MG63 (cell line): Measurements from ENCODE around the gene CTPS1. TPM values are rescaled to one million over a fixed set of nuclear protein-coding genes. Genes with fewer than 3 reads are reported as not detected.

Source experiments
- DNase-seq: peaks from one replicate; pipeline ENCODE4 v3.0.0-alpha.2; 2020
- H3K27me3 ChIP-seq: fragments of 250-450 bp; sonication (Bioruptor Pico); 2 replicates; pipeline ENCODE4 v1.5.1; 2020; ENCODE audit warnings: mild to moderate bottlenecking, moderate library complexity
- H3K36me3 ChIP-seq: fragments of 250-450 bp; sonication (Bioruptor Pico); 2 replicates; pipeline ENCODE4 v1.5.1; 2020; ENCODE audit warnings: mild to moderate bottlenecking, moderate library complexity
- H3K4me3 ChIP-seq: fragments of 250-450 bp; sonication (Bioruptor Pico); 2 replicates; pipeline ENCODE4 v1.5.1; 2020; ENCODE audit warnings: mild to moderate bottlenecking, moderate library complexity
- H3K9me3 ChIP-seq: fragments of 250-450 bp; sonication (Bioruptor Pico); 2 replicates; pipeline ENCODE4 v1.5.1; 2020; ENCODE audit warnings: mild to moderate bottlenecking, moderate library complexity
- total RNA-seq: library from RNA; depleted of rRNA; stranded (reverse); fragments of >200 nt; shearing (Covaris generic); gene quantifications from 2 replicates; pipeline ENCODE4 v1.2.3, GENCODE V29; 2014; ENCODE audit warnings: low replicate concordance

The CTPS1 gene
- total RNA-seq, 1 experiment from 2014 or later, result 48.3 TPM

GRCh38 chr1:40954626-40955025, 24.9 kb upstream of the CTPS1 start:
- no peaks in the 10 kb centered on the region for H3K36me3 ChIP-seq
- H3K27me3 ChIP-seq, result no peaks in the 10 kb centered on the region
- DNase-seq, result no peak
- H3K9me3 ChIP-seq, result no peaks in the 10 kb centered on the region
- H3K4me3 ChIP-seq, result no peak overlapping the region

- Histone ChIP-seq H3K36me3 (no peaks in the 10 kb centered on the region), H3K27me3 (no peaks in the 10 kb centered on the region), H3K4me3 (no peak overlapping the region), H3K9me3 (no peaks in the 10 kb centered on the region)
- no peak for DNase-seq
Measured at GRCh38 chr1:40955266-40955665, 24.2 kb upstream of the CTPS1 start.

- H3K36me3 ChIP-seq, result no peaks in the 10 kb centered on the region
- H3K9me3 ChIP-seq, result no peaks in the 10 kb centered on the region
Measured at GRCh38 chr1:40956407-40956806, 23.1 kb upstream of the CTPS1 start.

GRCh38 chr1:40958210-40958609, 21.3 kb upstream of the CTPS1 start:
- H3K27me3 ChIP-seq, result no peaks in the 10 kb centered on the region
- H3K36me3 ChIP-seq, result no peaks in the 10 kb centered on the region
- H3K4me3 ChIP-seq, result no peak overlapping the region
- no peak for DNase-seq
- no peaks in the 10 kb centered on the region for H3K9me3 ChIP-seq

More at GRCh38 chr1:40956407-40956806, 23.1 kb upstream of the CTPS1 start:
- Histone ChIP-seq H3K4me3 (no peak overlapping the region), H3K27me3 (no peaks in the 10 kb centered on the region)
- DNase-seq, result no peak

- Histone ChIP-seq H3K27me3 (no peaks in the 10 kb centered on the region), H3K4me3 (no peak overlapping the region)
- DNase-seq, result no peak
Measured at GRCh38 chr1:40965531-40965930, 14.0 kb upstream of the CTPS1 start.

GRCh38 chr1:40966417-40966816, 13.1 kb upstream of the CTPS1 start:
- no peak for DNase-seq
- Histone ChIP-seq H3K4me3 (no peak overlapping the region), H3K9me3 (no peaks in the 10 kb centered on the region), H3K27me3 (no peaks in the 10 kb centered on the region), H3K36me3 (no peaks in the 10 kb centered on the region)

More at GRCh38 chr1:40965531-40965930, 14.0 kb upstream of the CTPS1 start:
- no peaks in the 10 kb centered on the region for H3K36me3 ChIP-seq
- no peaks in the 10 kb centered on the region for H3K9me3 ChIP-seq

GRCh38 chr1:40969445-40969844, 10.1 kb upstream of the CTPS1 start:
- Histone ChIP-seq H3K4me3 (no peak overlapping the region), H3K9me3 (no peaks in the 10 kb centered on the region), H3K36me3 (no peaks in the 10 kb centered on the region), H3K27me3 (no peaks in the 10 kb centered on the region)
- DNase-seq, result no peak

GRCh38 chr1:40971966-40972365, 7.5 kb upstream of the CTPS1 start:
- H3K4me3 ChIP-seq, result no peak overlapping the region
- DNase-seq, result no peak
- H3K36me3 ChIP-seq, result no peaks in the 10 kb centered on the region
- H3K27me3 ChIP-seq, result no peaks in the 10 kb centered on the region
- no peaks in the 10 kb centered on the region for H3K9me3 ChIP-seq

- Histone ChIP-seq H3K36me3 (no peaks in the 10 kb centered on the region), H3K9me3 (no peaks in the 10 kb centered on the region), H3K4me3 (no peak overlapping the region), H3K27me3 (no peaks in the 10 kb centered on the region)
- no peak for DNase-seq
Measured at GRCh38 chr1:40973912-40974311, 5.6 kb upstream of the CTPS1 start.

- no peaks in the 10 kb centered on the region for H3K36me3 ChIP-seq
- H3K27me3 ChIP-seq, result no peaks in the 10 kb centered on the region
- no peak overlapping the region for H3K4me3 ChIP-seq
- no peak for DNase-seq
- H3K9me3 ChIP-seq, result no peaks in the 10 kb centered on the region
Measured at GRCh38 chr1:40974945-40975344, 4.6 kb upstream of the CTPS1 start.

- H3K4me3 ChIP-seq, result no peak overlapping the region
- peaks cover 16% of the 10 kb centered on the region for H3K36me3 ChIP-seq
- H3K27me3 ChIP-seq, result no peaks in the 10 kb centered on the region
- DNase-seq, result no peak
- no peaks in the 10 kb centered on the region for H3K9me3 ChIP-seq
Measured at GRCh38 chr1:40976952-40977690, 2.4 kb upstream of the CTPS1 start.

GRCh38 chr1:40977716-40978115, 1.8 kb upstream of the CTPS1 start:
- Histone ChIP-seq H3K9me3 (no peaks in the 10 kb centered on the region), H3K4me3 (no peak overlapping the region), H3K27me3 (no peaks in the 10 kb centered on the region), H3K36me3 (peaks cover 18% of the 10 kb centered on the region)
- peak; percentile 17 for DNase-seq

- Histone ChIP-seq H3K4me3 (peak overlapping the region; percentile 81), H3K9me3 (no peaks in the 10 kb centered on the region), H3K27me3 (no peaks in the 10 kb centered on the region), H3K36me3 (peaks cover 30% of the 10 kb centered on the region)
- DNase-seq, result no peak
Measured at GRCh38 chr1:40978886-40979240, 633 bp upstream of the CTPS1 start.

GRCh38 chr1:40980068-40980452, 564 bp downstream of the CTPS1 start:
- Histone ChIP-seq H3K9me3 (no peaks in the 10 kb centered on the region), H3K4me3 (peak overlapping the region; percentile 81), H3K36me3 (peaks cover 41% of the 10 kb centered on the region), H3K27me3 (no peaks in the 10 kb centered on the region)
- no peak for DNase-seq

GRCh38 chr1:40980453-40981121, 1.1 kb downstream of the CTPS1 start:
- peak overlapping the region; percentile 81 for H3K4me3 ChIP-seq
- H3K36me3 ChIP-seq, result peaks cover 47% of the 10 kb centered on the region
- H3K27me3 ChIP-seq, result no peaks in the 10 kb centered on the region
- H3K9me3 ChIP-seq, result no peaks in the 10 kb centered on the region
- peak; percentile 19 for DNase-seq

- peaks cover 60% of the 10 kb centered on the region for H3K36me3 ChIP-seq
- H3K4me3 ChIP-seq, result peak overlapping the region; percentile 81; the same call in 1 of the 2 replicates
- H3K9me3 ChIP-seq, result no peaks in the 10 kb centered on the region
- no peak for DNase-seq
- H3K27me3 ChIP-seq, result no peaks in the 10 kb centered on the region
Measured at GRCh38 chr1:40981691-40982448, 2.4 kb downstream of the CTPS1 start.

- Histone ChIP-seq H3K36me3 (peaks cover 68% of the 10 kb centered on the region), H3K9me3 (no peaks in the 10 kb centered on the region), H3K4me3 (no peak overlapping the region), H3K27me3 (no peaks in the 10 kb centered on the region)
- no peak for DNase-seq
Measured at GRCh38 chr1:40982721-40983120, 3.2 kb downstream of the CTPS1 start.
